ENCODE data around the gene DNAJC6.

- TF ChIP-seq POLR2A (IDR thresholded peaks at IDR 0.05; ENCODE audit: low read depth, low read length) (no peak), SPI1 (IDR thresholded peaks at IDR 0.05; ENCODE audit: low read depth, low read length) (no peak), TAF1 (IDR thresholded peaks at IDR 0.05; ENCODE audit: low read depth, low read length) (no peak), POLR2AphosphoS5 (IDR thresholded peaks at IDR 0.05; ENCODE audit: low read depth, low read length) (no peak), PAX5 (IDR thresholded peaks at IDR 0.05; ENCODE audit: insufficient read depth, low read length, severe bottlenecking) (no peak), POU2F2 (IDR thresholded peaks at IDR 0.05; ENCODE audit: low read depth, low read length) (no peak)
These were observed 69.1 kb downstream of the DNAJC6 start for GRCh38 chr1:65378247-65378946.
